VCaP (cell line): Measurements from ENCODE around the gene KIAA0930.

Experiments used
- H3K27ac ChIP-seq: fragments of 450-650 bp; 2 replicates; pipeline ENCODE4 v1.5.1; 2017
- TF ChIP-seq, protein P1 (sequence below): fragments of 450-650 bp; conservative IDR thresholded peaks from 2 replicates; pipeline ENCODE4 v1.5.1; 2017; ENCODE audit warnings: mild to moderate bottlenecking, moderate library complexity

The KIAA0930 gene

DNA sequence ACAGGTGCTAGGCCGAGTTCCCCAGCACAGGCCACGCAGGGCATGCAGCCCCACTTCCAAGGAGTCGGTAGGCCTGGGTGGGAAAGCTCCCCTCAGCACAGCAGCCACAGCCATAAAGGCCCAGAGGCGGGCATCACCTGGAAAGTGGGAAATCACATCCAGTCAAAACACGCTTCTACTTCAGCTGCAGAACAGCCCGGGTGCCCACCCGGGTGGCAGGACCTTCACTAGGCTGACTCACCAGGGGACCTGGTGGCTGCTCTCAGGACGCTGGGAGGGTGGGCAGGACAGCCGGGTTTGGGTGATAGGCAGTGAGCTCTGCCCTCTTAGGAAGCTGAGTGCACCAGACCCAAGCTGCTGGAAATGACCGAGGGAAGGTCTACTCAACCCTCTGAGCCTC is 7.3 kb downstream of the KIAA0930 start:
- TF ChIP-seq, protein P1, sequence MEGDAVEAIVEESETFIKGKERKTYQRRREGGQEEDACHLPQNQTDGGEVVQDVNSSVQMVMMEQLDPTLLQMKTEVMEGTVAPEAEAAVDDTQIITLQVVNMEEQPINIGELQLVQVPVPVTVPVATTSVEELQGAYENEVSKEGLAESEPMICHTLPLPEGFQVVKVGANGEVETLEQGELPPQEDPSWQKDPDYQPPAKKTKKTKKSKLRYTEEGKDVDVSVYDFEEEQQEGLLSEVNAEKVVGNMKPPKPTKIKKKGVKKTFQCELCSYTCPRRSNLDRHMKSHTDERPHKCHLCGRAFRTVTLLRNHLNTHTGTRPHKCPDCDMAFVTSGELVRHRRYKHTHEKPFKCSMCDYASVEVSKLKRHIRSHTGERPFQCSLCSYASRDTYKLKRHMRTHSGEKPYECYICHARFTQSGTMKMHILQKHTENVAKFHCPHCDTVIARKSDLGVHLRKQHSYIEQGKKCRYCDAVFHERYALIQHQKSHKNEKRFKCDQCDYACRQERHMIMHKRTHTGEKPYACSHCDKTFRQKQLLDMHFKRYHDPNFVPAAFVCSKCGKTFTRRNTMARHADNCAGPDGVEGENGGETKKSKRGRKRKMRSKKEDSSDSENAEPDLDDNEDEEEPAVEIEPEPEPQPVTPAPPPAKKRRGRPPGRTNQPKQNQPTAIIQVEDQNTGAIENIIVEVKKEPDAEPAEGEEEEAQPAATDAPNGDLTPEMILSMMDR = no peak
- H3K27ac ChIP-seq = no peak overlapping the region

DNA sequence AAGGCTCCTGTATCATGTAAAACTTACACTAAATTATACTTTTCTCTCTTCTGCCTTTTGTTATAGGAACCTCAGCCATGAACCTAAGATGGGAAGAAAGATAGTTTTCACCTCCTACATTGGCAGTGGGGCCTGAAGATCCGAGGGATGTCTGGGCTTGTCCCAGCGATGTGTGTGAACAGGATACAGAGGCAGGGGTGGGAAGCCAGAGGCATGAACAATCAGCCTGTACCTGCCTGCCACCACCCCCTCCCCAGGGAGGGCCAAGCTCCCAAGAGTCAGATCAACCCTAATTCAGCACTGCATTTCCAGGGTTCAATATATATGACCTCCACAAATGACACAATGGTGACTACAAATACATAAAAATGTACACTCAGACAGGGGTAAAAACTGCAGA is 9.4 kb downstream of the KIAA0930 start:
- H3K27ac ChIP-seq = no peak overlapping the region
- TF ChIP-seq, protein P1 = no peak

DNA sequence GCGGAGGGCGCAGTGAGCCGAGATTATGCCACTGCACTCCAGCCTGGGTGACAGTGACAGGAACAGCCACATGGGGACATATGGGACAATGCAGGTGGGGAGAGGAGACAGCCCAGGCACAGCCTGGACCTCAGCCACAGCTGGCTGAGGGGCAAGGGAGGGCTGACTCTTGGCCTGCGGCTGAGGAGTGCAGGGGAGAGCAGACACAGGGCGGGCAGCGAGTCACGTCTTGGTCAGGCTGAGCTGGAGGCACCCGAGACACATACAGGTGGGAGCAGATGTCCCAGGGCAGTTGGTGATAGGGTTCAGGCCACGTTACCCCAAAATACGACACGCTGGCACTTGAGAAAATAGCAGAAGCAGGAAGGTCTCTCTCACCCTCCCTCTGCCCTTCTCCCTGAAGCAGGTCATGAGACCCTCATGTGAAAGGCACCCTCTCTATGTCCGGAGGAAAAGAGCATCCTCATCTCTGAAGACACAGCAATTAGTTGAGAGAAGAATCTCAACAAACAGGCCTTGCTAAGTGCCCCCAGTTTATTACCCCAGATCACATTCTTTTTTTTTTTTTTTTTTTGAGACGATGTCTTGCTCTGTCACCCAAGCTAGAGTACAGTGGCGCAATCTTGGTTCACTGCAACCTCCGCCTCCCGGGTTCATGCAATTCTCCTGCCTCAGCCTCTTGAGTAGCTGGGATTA is 10.5 kb downstream of the KIAA0930 start:
- no peak overlapping the region for H3K27ac ChIP-seq
- TF ChIP-seq, protein P1 = no peak

DNA sequence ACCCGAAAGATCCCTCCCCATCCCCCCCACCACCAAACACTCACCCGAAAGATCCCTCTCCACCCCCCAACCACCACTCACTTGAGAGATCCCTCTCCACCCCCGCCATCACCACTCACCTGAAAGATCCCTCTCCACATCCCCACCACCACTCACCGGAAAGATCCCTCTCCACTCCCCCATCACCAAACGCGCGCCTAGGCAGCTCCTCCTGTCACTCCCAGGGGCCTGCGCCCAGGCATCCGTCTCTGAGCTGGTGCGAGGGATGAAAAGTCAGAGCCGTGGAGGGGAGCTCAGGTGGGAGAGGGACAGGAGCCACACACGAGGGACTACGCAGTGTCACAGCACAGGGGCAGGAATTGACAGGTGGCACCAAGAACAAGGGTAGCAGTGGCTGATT is 11.5 kb downstream of the KIAA0930 start:
- TF ChIP-seq, protein P1 = no peak
- no peak overlapping the region for H3K27ac ChIP-seq

DNA sequence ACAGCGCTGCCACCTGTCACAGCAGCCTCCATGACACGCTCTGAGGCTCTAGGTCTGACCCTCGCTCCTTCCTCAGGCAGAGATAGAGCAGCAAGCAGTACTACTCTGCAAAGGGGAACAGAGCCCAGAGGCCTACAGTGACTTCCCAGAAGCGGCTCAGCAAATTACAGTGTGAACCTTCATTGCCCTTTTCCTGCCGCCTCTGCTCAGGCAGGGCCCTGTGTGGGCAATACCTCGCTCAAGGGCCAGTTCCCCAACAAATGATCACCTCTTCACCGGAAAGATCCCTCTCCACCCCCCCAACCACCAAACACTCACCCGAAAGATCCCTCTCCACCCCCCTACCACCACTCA is 12.3 kb downstream of the KIAA0930 start:
- TF ChIP-seq, protein P1 = no peak

DNA sequence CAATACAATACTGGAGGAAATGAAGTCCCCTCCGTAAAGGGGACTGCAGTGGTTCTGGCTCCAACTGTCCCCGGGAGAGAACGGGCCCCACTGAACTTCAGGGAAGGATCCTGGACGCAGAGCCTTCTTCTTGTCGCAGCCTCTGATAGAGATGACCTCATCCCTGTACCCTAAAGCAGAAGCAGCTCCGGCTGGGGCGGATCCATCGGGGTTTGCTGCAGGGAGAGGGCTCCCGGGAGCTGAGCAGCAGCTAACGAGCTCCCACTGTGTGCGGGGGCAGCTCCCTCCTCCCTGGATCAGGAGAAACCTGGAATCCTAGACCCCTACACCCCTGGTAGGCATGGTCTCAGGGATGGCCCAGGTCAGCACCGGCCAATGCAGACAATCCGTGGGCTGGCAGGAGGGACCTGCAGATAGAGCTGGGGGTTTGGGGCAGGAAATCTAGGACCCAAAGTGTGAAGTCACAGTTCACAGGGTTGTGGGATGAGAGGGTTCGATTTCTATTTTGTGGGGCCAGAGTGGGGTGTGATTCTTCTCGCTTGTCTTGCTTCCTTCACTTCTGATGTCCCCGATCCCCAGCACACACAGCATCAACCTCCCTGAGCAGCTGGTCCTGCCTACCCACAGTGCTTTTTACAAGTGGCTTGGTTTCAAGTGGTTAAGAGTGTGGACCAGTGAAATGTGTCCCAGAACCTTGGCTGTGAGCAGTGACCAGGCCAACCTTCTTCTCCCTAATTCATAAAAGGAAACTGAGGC is 12.9 kb downstream of the KIAA0930 start:
- TF ChIP-seq, protein P1 = no peak
- H3K27ac ChIP-seq = no peak overlapping the region

More for the DNA sequence above, 12.3 kb downstream of the KIAA0930 start:
- no peak overlapping the region for H3K27ac ChIP-seq

DNA sequence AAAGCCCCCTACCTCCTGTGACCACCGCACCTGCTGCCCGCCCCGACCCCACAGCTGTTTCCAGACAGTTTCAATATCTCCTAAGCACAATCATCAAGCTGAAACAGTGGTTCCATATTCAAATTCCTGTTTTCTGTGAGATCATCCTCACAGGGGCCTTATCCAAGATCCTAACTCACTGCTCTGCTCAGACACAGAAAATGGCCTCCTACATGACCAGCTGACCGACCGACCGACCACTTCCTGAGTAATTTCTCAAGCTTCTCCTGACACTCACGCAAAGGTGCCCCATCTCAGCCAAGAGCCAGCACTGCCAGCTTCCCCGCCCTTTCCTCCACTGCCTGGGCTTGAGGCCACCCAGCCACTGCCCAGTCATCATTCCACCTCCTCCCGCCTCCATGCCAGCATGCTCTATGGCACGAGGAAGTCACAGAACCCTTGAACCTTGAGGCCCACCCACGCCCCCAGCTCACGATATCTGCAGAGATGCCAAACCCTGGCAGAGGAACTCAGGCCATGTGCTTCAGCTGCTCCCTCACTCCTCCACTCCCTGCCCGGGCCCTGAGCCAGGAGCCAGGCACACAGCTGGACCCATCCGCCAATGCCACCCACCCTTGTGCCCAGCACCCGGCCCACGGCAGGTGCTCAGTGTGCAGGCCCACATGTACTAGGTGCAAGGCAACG is 14.0 kb downstream of the KIAA0930 start:
- TF ChIP-seq, protein P1 = no peak
- H3K27ac ChIP-seq = no peak overlapping the region
